CD4-positive, alpha-beta T cell treated with Interleukin-4 for 4 hours (primary cell): ENCODE results near the gene LAMA3.

Experiments
- DNase-seq: peaks from one replicate; pipeline ENCODE4 v3.0.0-alpha.2; 2020

The LAMA3 gene

GRCh38 chr18:23669202-23669766 is 20.0 kb upstream of the LAMA3 start:
- DNase-seq = no peak

GRCh38 chr18:23669804-23670405 is 19.3 kb upstream of the LAMA3 start:
- DNase-seq = no peak

DNA sequence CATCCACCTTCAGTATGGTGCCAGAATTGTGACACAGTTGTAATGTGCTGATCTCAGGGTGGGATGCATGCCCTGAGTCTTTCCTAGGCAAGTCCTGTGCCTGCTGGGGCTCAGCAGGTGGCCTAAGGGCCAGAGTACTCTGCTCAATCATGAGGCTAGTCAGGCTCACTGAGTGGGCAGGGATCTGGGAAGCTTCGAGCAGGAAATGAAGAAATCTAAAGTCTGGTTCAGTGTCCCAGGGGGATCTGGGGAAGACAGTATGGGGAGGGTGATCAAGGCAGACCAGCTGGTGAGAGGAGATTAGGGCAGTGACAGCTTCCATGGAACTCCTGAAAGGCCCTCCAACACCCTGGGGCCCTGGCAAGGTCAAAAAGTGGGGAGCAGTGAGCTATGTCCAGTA is 17.7 kb upstream of the LAMA3 start:
- no peak for DNase-seq

DNA sequence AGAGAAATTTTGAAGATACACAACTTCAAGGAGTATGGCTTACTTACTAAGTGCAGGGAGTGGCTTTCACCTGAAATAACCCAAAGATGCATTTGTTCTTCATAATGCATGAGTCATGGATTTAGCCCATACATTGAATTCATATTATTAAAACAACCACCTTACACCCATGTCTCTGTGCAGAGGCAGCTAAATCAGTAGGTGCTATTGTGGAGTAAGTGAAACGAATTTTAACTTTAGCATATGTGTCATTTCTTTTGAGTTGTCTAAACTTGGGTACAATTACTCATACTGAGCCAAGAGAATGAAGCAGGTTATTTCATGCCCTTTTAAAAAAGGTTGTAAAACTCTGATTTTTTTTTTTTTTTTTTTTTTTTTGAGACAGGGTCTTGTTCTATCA is 15.5 kb upstream of the LAMA3 start:
- DNase-seq = no peak

DNA sequence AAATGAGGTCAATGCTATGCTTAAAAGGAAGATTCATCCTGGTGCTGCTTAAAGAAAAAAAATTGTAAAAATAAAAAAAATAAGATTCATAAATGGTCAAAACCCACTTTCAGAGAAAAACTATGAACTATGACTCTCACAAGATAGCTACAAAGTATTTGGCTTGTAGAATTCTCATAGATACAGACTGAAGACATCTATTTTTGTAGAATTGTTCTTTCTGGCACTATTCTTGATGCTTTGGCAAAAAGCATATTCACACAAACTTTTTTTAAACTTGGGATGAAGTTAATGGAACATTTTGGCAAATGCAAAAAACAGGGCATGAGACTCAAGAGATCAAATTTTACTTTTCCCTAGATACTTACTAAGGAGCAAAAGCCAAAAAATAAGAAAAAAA is 14.0 kb upstream of the LAMA3 start:
- DNase-seq = no peak

GRCh38 chr18:23675896-23676295 is 13.4 kb upstream of the LAMA3 start:
- no peak for DNase-seq

- DNase-seq = no peak
Measured at GRCh38 chr18:23682045-23682444, 7.2 kb upstream of the LAMA3 start.

DNA sequence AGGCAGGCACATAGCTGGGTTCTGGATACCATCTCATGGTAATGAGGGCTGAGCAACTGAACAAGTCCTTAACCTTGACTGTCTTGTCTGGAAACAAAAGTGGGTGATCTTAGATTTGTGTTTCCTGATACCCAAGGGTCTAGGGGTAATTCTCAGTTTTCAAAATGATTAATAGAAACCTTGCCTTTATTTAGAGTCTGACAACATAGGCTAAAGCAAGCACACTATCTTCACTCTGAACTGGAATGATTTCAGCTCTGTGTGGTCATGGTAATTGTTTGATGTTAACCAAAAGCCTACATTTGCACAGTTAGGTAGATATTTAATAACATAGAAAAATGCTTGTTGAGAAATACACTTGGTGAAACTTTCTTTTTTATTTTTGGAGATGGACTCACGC is 6.8 kb upstream of the LAMA3 start:
- no peak for DNase-seq

- no peak for DNase-seq
Measured at GRCh38 chr18:23683155-23683554, 6.1 kb upstream of the LAMA3 start.

DNA sequence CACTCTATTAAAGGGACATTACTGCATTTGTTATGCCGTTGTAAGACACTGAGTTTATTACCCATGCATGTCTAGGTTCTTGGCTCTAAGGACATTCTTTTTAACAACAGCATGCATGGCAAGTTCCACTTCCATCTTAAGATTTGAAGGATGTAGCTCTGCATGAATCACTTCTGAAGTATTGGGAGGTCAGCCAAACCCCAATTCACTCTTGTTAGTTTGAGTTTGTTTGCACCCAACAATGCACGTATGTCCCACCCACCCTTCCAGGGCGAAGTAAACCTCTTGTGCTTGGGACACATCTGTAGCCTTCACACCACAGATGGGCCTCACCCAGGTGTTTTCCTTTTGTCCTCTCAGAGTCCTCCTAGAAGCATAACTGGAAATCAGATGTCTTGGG is 5.6 kb upstream of the LAMA3 start:
- no peak for DNase-seq

DNA sequence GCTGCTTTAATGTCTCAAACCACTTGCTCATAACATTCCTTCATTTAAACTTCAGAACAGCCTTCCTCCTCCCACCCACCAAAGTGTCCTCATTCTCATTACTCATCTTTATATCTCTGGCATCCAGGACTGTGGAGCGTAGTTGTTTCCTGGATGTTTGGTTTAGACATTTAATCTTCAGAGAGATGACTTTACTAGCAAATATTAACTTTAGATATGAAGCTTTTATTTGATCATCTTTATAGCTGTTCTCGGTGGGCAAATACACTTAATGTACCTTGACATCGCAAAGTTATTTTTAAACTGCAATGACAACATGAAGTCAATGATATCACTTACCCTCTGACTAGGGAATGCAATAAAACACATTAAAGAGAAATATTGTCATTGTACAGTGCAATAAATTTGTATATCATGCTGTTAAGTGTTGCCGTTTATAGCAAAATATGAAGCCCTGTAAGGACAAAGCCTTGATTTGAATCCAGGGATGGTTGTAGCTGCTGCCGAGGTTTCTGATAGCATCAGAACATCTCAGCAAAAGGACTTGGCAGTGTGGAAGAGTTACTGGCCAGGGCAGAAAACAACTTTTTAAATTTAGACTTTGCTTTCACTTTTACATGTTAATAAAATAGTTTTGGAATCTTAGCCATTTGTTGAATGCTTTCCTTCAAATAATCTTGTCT is 4.6 kb upstream of the LAMA3 start:
- no peak for DNase-seq

DNA sequence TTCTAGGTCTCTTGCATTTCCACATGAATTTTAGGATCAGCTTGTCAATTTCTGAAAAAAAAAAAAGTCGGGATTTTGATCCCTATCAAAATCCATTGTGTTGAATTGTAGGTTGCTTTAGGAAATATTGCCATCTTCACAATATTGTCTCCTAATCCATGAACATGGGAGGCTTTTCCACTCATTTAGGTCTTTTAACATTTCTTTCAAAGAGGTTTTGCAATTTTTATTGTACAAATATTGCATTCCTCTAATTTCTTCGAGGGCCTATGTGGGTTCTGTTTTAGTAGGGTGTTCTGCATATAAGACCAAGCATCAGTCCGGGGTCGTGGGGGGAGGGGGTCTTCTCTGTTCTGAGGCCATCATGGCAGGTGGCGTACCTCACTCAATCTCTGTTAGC is 725 bp upstream of the LAMA3 start:
- no peak for DNase-seq

DNA sequence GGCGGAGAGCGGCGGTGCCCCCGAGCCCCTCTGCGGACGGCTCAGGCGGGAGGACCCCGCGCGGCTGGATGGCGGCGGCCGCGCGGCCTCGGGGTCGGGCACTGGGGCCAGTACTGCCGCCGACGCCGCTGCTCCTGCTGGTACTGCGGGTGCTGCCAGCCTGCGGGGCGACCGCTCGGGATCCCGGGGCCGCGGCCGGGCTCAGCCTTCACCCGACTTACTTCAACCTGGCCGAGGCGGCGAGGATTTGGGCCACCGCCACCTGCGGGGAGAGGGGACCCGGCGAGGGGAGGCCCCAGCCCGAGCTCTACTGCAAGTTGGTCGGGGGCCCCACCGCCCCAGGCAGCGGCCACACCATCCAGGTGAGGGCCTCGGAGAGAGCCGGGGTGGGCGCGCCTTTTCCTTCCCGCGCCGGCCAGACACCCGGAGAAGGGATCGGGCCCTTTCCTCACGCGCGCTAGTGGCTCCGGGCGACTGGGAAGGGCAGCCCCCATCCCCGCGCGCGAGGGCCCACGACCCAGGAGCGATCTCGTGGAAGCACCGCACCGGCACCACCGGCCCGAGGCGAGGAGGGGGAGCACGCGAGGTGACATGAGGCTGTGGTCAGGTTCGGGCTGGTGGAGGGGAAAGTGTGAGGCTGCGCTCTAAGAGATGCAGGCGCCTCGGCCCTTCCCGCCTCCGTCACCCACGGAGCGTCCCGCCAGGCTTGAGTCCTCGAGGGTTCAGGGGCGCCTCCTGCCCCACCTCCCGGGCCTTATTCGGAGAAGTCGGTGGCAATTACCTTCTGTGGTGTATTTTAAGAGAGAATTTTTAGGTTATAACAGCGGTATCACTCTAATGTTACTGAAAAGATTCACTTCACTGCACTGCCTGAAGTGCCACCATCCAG is 607 bp downstream of the LAMA3 start:
- DNase-seq = no peak

GRCh38 chr18:23690505-23691068 is 1.3 kb downstream of the LAMA3 start:
- DNase-seq = no peak

- no peak for DNase-seq
Measured at GRCh38 chr18:23693846-23694245, 4.6 kb downstream of the LAMA3 start.

DNA sequence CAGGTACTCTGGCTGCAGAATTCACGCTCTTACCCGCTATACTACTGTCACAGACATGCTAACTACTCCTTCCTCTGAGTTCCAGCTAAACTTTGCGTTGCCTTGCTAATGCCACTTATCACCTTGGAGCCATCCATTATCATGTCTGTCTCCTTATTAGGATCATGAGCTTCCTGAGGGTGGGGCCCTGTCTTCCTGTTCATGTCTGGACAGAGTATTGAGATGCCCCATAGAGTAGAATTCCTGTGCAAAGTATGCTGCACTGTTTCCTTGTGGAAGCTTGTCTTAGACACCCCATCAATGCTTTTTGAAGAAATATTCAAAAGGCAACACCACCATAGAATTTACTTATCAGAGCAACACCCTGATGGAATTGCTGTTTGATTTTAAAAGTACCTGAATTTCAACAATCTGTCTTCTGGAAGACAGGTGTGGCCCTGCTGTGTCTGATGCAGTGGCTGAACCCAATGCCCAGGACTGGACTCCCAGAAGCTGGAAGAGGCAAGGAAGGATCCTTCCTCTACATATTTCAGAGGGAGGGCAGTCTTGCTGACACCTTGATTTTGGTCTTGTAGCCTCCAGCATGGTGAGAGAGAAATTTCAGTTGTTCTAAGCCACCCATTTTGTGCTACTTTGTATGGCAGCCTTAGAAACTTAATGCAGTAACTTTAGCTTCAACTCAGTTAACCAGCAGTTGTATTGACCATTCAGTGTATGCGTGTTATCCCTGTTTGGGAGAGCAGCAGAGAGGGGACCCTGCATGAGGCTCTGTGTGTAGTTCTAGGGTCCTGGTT is 5.6 kb downstream of the LAMA3 start:
- DNase-seq = no peak

- no peak for DNase-seq
Measured at GRCh38 chr18:23701017-23701416, 11.8 kb downstream of the LAMA3 start.

DNA sequence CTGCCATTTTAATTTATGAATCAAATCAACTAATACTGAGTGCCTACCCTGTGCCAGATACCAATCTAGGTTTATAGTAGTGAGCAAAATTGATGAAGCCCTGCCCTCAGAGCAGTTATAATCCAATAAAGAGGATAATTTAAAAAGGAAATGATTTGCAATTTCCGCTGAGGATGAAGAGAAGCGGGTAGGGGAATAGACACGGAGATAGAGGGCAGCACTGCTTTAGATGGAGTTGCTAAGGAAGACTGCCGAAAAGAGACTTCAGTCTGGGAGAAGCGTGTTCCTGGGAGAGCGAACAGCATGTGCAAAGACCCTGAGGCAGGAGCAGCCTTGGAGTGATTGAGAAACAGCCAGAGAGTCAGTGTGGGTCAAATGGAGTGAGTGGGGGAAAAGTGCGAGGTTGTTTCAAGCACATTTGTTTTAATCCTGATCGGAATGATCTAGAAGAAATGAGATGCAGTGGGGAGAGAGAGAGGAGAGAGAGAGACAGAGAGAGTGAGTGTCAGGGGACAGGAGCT is 12.4 kb downstream of the LAMA3 start:
- no peak for DNase-seq

DNA sequence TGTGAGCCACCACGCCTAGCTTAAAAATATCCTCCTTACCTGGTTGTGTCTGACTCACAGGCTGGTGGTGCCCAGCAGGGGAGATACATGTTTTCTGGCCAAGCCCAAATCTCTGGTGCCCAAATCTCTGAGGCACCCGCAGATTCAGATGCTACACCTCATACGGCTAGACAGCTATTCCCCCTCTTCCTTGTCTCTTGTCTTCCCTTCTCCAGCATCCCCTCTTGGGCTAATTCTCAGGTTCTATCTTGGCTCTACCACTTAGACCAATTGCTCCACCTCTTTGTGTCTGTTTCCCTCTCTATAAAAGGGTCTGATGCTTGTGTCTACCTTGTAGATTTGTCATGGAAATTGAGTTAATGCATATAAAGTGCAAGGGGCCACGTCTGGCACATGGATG is 13.4 kb downstream of the LAMA3 start:
- no peak for DNase-seq

- DNase-seq = peak; percentile 41
Measured at GRCh38 chr18:23703057-23703986, 14.1 kb downstream of the LAMA3 start.

GRCh38 chr18:23703987-23704384 is 14.7 kb downstream of the LAMA3 start:
- no peak for DNase-seq
